Adrenal gland (tissue), 5 donors: ENCODE data around the gene AQP1.

Experiments
- CTCF ChIP-seq, 6 experiments: fragments of 450-650 bp in 4 of 6; fragments of 200-600 bp in 2 of 6; sonication (generic) in 1 of 6; IDR thresholded peaks; 1 replicate in 5 of 6; 2 replicates in 1 of 6; pipeline versions ENCODE4 v1.5.1 to v1.8.0; 2016 to 2021; ENCODE audit warnings: antibody characterized with exemption in 6 of 6, mild to moderate bottlenecking in 2 of 6, moderate library complexity in 1 of 6
- POLR2A ChIP-seq, 2 donors: fragments of 450-650 bp; IDR thresholded peaks; one replicate each; pipeline ENCODE4 v1.6.1; 2017; ENCODE audit warnings: antibody characterized with exemption in 2 of 2, mild to moderate bottlenecking in 2 of 2, moderate library complexity in 1 of 2
- donor health status: DM: no; HTN: no; CAD: no.

- TF ChIP-seq POLR2A (IDR thresholded peaks at IDR 0.05) (no peak), CTCF (IDR thresholded peaks at IDR 0.05) (no peak)
Measured at GRCh38 chr7:30963842-30964241, 52.2 kb downstream of the AQP1 start, which contains the start of gene GHRHR.
